Ascending aorta (tissue), 2 donors: ENCODE measurements around the gene VCX. TPM values are rescaled to one million over a fixed set of nuclear protein-coding genes. Genes with fewer than 3 reads are reported as not detected.
"Not testable (repeated sequence)": the region's sequence is repeated elsewhere in the genome, so short reads cannot be mapped to it uniquely, and the experiment has no call there.

Experiments
- DNase-seq, 2 donors: peaks; one replicate each; pipeline ENCODE4 v3.0.0-alpha.2; 2019; ENCODE audit warnings: low spot score in 2 of 2
- H3K27ac ChIP-seq, 2 donors: fragments of 200-600 bp; sonication (generic); one replicate each; pipeline ENCODE4 v1.5.1; 2016 to 2017; ENCODE audit warnings: mild to moderate bottlenecking in 1 of 2
- H3K27me3 ChIP-seq: fragments of 200-600 bp; sonication (generic); one replicate; pipeline ENCODE4 v1.5.1; 2017
- H3K36me3 ChIP-seq, 2 donors: fragments of 200-600 bp; sonication (generic); one replicate each; pipeline ENCODE4 v1.5.1; 2016
- H3K4me1 ChIP-seq, 2 donors: fragments of 200-600 bp; sonication (generic); one replicate each; pipeline ENCODE4 v1.5.1; 2016 to 2017; ENCODE audit warnings: mild to moderate bottlenecking in 1 of 2
- H3K4me3 ChIP-seq, 2 donors: fragments of 200-600 bp; sonication (generic); one replicate each; pipeline ENCODE4 v1.5.1; 2016 to 2017; ENCODE audit warnings: mild to moderate bottlenecking in 1 of 2
- H3K9me3 ChIP-seq, 2 donors: fragments of 200-600 bp; sonication (generic); one replicate each; pipeline ENCODE4 v1.5.1; 2016
- CTCF ChIP-seq, 3 experiments: fragments of 200-600 bp in 2 of 3; fragments of 450-650 bp in 1 of 3; sonication (generic) in 2 of 3; IDR thresholded peaks; one replicate each; pipeline ENCODE4 v1.5.1; 2016 to 2019; ENCODE audit warnings: antibody characterized with exemption in 3 of 3, mild to moderate bottlenecking in 1 of 3, moderate library complexity in 1 of 3
- intact Hi-C: fragments of 100-400 bp; cut with DNase I; formaldehyde crosslinking; loops from one replicate; pipeline ENCODE4 v1.15.1; 2023
- total RNA-seq: library from RNA; depleted of rRNA; stranded (reverse); fragments of >200 nt; gene quantifications from one replicate; pipeline ENCODE4 v1.1.0, GENCODE V29; 2016

The VCX gene
- not detected for total RNA-seq

DNA sequence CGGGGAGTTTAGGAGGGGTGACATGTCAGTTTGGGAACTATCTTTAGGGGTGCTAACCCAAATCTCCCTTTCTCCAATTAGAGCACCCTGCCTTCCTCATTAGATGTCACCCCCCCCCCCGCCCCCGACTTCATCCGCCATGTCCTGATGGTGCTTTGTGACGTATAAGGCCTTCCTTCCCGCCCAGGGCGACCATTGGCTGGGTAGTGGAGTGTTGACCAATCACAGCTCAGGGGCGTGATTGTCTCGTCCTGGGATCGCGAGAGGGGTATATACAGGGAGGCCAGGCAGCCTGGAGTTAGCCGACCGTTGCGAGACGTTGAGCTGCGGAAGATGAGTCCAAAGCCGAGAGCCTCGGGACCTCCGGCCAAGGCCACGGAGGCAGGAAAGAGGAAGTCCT, at the start of gene VCX:
Gene VCX (plus strand): TSS at position 301 of the 400 bp plus-strand sequence. CDS start 33 bp downstream, at position 334.
- not testable (repeated sequence) for H3K27ac ChIP-seq, H3K36me3 ChIP-seq

DNA sequence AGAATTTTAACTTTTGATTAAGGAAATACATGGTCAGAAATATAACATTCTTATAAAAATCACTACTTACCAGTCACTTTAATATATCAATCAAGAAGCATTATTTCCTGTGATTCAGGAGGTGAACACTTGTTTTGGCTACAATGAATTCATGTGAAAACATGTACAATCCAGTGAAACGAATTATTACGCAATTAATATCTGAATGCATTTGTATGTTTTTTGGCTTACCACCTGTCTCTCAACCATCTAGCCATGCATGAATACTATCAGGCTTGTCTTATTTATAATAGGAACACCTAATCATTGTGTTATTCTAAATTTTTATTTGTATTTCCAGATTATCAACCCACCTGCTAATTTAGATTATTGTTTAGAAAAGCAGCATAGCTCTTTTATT, 44.6 kb upstream of the VCX start:
- no peaks in the 10 kb centered on the region for H3K9me3 ChIP-seq
- no peak overlapping the region for H3K27ac ChIP-seq
- intact Hi-C loops: no loop called here
- no peaks in the 10 kb centered on the region for H3K4me1 ChIP-seq
- TF ChIP-seq CTCF (IDR thresholded peaks at IDR 0.05): no peak
- H3K36me3 ChIP-seq: no peaks in the 10 kb centered on the region
- no peak for DNase-seq
- H3K27me3 ChIP-seq: no peaks in the 10 kb centered on the region
- no peak overlapping the region for H3K4me3 ChIP-seq

More for the DNA sequence above, at the start of gene VCX:
- H3K9me3 ChIP-seq, DNase-seq, H3K4me1 ChIP-seq, intact Hi-C loops, H3K27me3 ChIP-seq, H3K4me3 ChIP-seq: not testable (repeated sequence)

- Histone ChIP-seq H3K4me1 (no peaks in the 10 kb centered on the region), H3K9me3 (no peaks in the 10 kb centered on the region), H3K4me3 (no peak overlapping the region), H3K27ac (no peak overlapping the region), H3K36me3 (no peaks in the 10 kb centered on the region), H3K27me3 (no peaks in the 10 kb centered on the region)
- intact Hi-C loops: no loop called here
- TF ChIP-seq CTCF (IDR thresholded peaks at IDR 0.05): no peak
- DNase-seq: no peak
Measured at GRCh38 chrX:7801711-7802110, 41.3 kb upstream of the VCX start.

- no peak for DNase-seq
- no peaks in the 10 kb centered on the region for H3K4me1 ChIP-seq
- no peak overlapping the region for H3K4me3 ChIP-seq
- no peaks in the 10 kb centered on the region for H3K27me3 ChIP-seq
- no peaks in the 10 kb centered on the region for H3K9me3 ChIP-seq
- H3K36me3 ChIP-seq: no peaks in the 10 kb centered on the region
- intact Hi-C loops: no loop called here
- no peak for TF ChIP-seq CTCF (IDR thresholded peaks at IDR 0.05)
- no peak overlapping the region for H3K27ac ChIP-seq
Measured at GRCh38 chrX:7815166-7815805, 27.7 kb upstream of the VCX start.

- no peak for TF ChIP-seq CTCF (IDR thresholded peaks at IDR 0.05)
- no peak for DNase-seq
- Histone ChIP-seq H3K36me3 (no peaks in the 10 kb centered on the region), H3K4me1 (no peaks in the 10 kb centered on the region), H3K27ac (no peak overlapping the region), H3K9me3 (no peaks in the 10 kb centered on the region), H3K27me3 (no peaks in the 10 kb centered on the region), H3K4me3 (no peak overlapping the region)
- intact Hi-C loops: no loop called here
Measured at GRCh38 chrX:7828594-7828993, 14.4 kb upstream of the VCX start.

DNA sequence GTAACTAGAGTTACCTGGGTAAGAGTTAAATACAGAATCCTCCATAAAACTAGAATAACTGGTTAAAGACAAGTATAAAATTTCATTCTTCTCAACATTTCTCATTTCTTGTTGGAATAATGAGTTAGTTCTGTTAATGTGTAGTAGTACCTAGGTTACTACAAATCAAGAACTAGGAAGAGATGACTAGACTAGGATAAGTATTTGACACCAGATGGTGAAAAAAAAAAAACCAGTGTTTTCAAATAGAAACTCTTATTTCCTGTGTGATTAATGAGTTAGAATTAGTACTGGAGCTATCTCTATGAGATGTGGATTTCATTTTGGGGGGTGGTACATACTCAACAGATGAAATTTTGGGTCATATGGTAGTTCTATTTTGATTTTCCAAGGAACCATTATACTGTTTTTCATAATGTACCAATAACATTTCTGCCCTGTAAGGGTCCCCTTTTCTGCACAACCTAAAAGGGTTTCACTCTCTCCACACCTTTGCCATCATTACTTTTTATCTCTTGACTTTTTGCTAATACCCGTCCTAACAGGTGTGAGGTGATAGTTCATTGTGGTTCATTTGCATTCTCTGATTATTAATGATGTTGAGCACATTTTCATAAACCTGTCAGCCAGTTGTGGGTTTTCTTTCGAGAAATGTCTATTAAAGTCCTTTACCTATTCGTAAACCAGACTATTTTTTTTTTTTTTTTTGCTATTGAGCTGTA, 1.7 kb upstream of the VCX start:
- Histone ChIP-seq H3K27me3 (no peaks in the 10 kb centered on the region), H3K9me3 (no peaks in the 10 kb centered on the region), H3K27ac (no peak overlapping the region), H3K4me3 (no peak overlapping the region), H3K36me3 (no peaks in the 10 kb centered on the region), H3K4me1 (no peaks in the 10 kb centered on the region)
- DNase-seq: no peak
- intact Hi-C loops: no loop called here
- TF ChIP-seq CTCF (IDR thresholded peaks at IDR 0.05): no peak
